ENCODE measurements around the gene PLCXD3.
"Not testable (repeated sequence)": the region's sequence is repeated elsewhere in the genome, so short reads cannot be mapped to it uniquely, and the experiment has no call there.

PLCXD3 gene

GRCh38 chr5:41339339-41339738 lies 171.1 kb downstream of the PLCXD3 start:
- no peak for DNase-seq

DNA sequence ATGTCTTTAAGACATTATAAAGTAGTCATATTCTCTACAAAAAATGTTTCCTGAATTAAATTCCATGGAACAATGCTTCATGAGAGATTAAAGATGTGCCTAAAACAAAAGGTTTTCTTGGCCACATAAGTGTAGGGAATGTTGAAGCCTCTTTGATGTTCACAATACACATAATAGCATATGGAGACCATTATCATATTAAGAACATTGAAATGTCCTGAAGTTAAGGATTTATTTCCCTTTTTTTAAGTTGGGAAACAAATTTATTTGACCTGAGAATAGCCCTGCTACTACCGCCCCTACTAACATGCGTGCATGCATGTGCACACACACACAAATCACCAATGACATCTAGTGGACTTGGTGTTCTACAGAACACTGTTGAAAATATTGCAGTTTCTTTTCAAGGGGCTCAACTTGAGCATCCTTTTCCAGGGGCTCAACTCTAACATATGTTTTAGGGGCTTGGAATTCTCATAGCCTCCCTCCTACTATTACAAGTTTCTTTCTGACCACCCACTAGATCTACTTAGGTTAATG lies 172.2 kb downstream of the PLCXD3 start:
- no peak for DNase-seq

DNA sequence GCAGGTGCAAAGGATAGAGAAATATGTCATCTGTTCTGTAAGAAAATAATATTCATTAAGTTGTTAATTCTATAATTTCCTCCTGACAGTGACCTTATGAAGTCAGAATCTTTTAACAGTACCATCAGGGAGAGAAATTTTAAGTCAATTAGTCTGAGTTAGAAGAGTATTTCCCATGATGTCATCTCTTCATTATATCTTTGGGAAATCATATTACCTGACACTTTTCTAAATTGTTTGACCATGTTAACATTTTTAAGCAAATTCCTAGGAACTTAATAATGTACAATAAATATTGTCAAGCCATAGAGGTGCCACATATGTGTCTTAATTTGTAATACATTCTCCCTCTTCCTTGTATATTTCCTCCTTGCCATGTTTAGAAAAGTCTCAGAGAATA lies 172.7 kb downstream of the PLCXD3 start:
- DNase-seq: no peak

DNA sequence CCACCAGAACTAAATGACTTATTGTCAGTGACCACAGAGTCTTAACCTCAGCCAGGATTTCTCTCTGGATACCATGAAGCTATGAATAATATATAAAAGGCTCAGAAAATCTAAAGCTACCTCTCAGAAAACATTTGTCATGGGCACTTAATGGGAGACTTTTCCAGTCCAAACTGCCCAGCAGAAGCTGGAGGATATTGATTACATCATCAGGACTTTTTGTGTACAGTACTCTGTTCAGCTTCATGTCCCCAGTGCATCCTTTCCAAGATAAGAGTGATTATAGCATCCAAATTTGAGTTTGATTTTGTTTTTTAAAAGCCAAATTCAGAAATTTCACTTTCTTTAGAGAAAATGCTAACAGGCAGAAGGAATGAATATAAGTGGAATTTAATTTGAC lies 173.2 kb downstream of the PLCXD3 start:
- DNase-seq: no peak

DNA sequence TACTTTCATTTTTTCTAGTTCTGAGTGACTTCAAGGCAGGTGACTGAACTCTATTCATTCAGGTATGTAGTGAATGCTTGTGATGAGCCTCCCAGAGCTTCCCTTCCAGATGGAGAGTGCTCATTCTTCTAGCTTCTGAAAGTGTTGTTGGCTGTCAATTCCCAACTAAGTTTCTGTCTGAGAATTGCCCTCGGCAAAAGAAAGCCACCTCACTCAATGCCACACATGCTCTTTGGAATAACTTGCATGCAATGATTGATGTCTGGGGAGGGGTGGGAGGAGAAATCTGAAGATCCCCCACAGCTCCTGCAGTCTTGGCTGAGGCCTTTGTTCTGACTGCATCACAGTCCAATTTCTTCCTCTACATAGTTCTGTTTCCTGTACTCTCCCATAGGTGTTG lies 173.9 kb downstream of the PLCXD3 start:
- DNase-seq: no peak

DNA sequence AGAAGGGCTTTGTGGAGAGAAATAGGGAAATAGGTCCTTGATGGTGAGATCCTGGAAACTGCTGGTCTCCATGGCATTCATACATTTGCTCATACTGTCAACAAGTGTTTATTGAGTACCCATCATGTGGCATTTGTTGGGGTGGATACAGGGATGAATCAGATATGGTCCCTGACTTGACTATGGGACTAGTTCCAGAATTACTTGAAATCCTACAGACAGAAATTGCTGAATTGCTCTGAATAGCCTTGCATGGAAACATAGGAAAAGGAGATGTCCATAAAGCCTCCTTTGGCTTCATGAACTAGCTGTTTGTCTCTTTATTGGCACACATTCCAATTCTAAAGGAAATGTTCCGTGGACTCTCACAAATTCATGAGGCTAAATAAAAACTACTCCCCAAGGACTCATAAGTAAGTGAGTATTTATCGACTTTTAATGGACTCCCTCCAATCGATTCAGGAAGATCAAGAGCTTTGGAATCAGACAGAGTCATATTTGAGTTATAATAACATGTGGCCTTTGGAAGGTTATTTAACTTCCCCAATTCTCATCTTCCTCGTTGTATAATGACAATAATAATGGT lies 174.7 kb downstream of the PLCXD3 start:
- DNase-seq: no peak

DNA sequence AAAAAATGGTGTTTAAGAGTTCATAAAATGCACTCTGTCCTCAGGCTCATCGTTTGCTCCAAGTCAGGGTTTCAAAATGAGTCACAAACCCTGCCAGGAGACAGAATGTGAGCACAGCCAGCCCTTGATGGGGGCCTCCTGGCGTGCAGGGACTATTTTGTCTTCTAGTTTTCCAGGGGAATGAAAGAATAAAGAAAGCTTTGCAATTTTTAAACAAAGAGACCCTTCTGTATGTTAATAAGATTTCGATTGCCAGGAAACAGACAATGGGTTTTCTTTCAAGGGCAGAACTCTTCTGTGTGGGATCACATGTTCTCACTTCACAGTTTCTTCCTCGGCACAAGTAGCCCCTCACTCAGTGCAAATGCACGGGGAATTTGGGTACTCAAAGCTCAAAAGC lies 175.6 kb downstream of the PLCXD3 start:
- DNase-seq: no peak

DNA sequence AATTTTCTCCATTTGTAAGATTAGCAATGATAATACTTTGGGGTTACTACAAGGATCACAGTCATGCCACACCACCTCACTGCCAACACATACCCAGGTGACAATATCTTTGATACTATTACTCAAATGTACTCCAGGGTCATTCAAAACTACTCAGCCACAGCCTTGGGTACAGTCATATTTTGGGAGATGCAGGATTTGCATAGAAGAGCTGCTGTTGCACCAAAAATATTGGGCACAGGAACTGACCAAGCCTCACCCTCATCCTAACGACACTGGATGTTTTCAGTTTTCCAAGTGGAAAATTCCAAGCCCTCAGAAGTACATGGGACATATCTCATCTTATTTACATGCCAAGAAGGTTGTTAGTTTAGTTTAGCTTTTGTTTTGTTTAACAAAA lies 176.2 kb downstream of the PLCXD3 start:
- DNase-seq: no peak

DNA sequence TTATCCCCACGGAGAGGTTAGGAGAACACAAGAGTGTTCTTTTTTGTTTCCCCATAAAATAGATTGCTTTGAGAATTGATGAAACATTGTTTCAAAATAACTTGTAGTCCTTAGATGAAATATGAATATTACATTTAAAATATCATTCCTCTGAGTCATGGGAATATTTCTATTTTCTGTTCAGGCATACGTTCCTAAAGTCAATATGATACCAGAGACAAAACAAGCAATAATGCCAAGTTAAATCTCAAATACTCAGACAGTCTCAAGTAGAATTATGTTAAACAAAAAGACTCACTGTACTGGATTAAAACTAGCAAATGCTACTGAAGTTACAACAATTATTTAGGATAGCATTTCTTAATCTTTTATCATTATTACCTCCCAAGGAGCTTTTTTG lies 185.3 kb downstream of the PLCXD3 start:
- no peak for DNase-seq

GRCh38 chr5:41322826-41323225 lies 187.6 kb downstream of the PLCXD3 start:
- not testable (repeated sequence) for DNase-seq

DNA sequence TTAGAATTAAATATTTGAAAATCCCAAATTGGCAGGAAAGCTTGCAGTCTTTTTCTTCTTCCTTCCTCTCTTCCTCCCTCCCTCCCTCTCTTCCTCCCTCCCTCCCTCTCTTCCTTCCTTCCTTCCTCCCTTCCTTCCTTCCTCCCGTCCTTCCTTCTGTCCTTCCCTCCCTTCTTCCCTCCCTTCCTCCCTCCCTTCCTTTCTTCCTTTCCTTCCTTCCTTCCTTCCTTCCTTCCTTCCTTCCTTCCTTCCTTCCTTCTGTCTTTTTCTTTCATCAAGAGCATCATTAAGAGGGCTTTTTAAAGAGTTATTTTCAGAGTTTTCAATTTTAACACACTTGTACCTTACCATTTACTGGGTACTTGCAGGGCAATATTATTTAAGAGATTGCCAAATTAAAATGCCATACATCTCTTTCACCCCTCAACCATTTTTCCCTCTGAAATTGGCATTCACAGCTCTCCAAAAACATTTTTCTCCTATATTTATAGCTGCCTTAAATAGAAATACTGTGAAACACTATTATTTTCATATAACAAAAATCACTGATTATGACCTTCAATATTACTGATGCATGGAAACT lies 197.8 kb downstream of the PLCXD3 start:
- no peak for DNase-seq

DNA sequence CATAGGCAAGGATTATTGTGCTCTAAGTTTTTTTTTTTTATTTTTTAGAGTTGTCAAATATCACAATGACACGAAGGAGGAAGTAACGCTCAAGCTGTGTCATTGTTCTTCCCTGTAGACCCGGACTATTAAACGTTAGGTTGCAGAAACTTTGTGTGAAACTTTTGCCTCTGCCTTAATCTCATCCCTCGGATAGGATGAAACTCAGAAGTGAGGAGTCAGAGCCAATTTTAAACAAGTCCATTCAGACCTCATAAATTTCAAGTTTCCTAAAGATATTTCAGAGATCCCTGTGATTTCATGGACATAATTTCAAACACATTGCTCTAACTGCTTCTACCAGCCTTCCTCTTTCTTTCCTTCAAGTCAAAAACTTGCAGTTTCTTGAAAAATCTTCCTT lies 198.3 kb downstream of the PLCXD3 start:
- DNase-seq: no peak

GRCh38 chr5:41309275-41309674 lies 201.1 kb downstream of the PLCXD3 start:
- no peak for DNase-seq

DNA sequence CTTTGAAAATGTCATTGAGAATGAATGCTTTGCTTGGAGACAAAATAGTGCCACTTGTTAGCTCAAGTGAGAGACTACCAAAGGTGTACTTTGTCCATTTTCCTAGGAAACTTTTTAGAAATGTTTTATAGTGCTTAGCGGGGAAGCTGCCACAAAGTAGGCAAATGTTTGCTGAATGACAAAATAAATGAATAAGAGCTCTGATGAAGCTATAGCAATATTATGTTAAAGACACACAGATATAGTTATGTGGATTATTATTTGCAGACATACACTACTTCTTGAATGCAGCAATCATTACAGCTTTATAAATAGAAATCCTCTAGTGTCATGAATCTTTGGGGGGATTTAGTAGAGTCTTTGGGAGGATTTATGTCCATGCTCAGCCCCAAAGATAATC lies 204.4 kb downstream of the PLCXD3 start:
- DNase-seq: no peak

DNA sequence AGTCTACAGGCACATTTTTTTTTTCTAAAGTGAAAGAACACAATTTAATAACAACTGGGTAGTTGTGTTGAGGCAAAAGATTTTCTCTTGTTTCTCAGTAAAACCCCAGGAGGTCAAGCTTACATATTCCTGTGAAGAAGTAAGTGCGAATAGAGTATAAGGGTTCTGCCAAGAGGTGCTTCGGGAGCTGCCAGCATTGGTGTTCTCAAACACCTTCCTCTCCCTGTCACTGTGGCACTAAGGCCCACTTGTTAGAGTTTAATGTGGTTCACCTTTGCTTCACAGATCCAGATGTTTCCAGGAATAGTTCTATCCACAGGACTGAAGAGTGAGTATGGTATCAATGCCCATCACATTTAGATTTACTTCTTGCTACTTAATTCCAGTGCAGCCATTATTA lies 205.3 kb downstream of the PLCXD3 start:
- DNase-seq: no peak

GRCh38 chr5:41296066-41296465 lies 214.3 kb downstream of the PLCXD3 start:
- no peak for DNase-seq

DNA sequence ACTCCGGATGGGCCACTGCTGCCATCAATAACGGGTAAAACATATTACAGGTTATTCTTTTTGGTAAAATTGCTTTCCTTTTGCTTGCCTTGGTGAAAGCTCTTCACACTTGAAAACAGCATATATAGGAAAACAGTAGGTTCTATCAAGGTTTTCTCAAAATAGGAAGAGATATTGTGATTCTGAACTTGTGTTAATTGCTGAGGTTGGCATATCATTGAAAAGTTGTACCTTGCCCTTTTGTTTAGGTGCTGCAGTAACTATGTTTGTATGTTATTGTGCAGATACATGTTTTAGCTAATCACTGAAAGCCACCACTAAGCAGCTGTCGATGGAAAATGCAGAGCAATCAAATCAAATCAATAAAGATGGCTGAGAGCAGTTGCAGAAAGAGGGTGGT lies 219.1 kb downstream of the PLCXD3 start:
- DNase-seq: no peak

DNA sequence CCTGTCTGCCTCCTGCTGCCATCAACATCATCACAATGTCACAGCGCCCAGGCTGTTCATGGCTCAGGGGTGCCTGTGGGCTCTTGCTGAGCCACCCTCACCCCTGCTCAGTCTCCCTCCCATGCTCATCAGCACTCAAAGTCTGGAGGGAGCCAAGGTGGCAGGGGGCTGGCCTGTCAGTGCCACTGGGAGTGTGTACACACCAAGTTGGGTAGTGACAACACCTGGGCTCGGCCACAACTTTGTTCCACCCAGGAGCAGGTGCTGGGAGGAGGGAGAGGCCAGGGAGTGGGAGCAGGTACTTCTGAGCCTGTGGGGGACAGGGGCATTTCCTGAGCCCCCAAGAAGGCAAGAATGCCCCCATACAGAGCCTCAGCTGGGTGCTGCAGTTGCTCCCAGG lies 219.6 kb downstream of the PLCXD3 start:
- DNase-seq: no peak

GRCh38 chr5:41289970-41290464 lies 220.4 kb downstream of the PLCXD3 start:
- no peak for DNase-seq

GRCh38 chr5:41286696-41287095 lies 223.7 kb downstream of the PLCXD3 start:
- DNase-seq: no peak

DNA sequence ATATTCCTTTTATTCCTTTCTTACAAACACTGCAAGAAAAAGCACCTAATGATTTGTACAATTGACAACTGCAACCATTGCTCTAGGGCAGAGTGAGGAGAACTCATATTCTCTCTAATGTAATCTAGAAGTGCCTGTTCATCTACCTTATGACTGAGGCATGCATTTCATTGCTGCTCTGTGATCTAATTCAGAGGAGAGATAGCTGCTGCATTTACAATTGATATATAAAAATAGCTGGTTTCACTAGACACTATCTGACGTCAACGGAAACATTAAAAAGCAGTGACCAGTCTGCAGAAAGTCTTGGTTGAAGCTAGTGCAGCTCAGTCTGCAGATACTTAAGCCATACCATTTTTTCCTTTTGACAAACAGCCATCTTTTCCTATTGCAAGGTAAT lies 224.2 kb downstream of the PLCXD3 start:
- no peak for DNase-seq

DNA sequence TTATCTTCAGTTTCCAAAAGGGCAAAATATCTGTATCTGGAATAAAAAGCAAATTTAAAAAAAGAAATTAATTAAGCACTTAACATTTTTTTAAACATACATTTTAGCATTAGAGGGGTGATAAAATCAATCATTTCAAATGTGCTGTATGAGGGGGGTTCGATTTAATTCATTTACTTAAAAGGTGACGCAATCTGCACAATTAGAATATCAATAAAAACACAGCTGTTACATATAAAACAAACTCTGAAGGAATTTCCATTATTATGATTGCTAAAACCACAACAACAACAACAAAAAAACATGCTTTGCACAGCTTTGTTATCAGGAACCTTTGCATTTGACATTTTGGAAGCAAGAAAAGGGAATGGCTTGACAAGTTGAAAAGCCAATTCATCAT lies 225.5 kb downstream of the PLCXD3 start:
- no peak for DNase-seq

- no peak for DNase-seq
Measured at GRCh38 chr5:41281215-41281810, 229.1 kb downstream of the PLCXD3 start.

GRCh38 chr5:41279040-41279439 lies 231.4 kb downstream of the PLCXD3 start:
- no peak for DNase-seq

All from NCI-H2107 (cell line).